Fibroblast of the aortic adventitia (primary cell): ENCODE results near the gene NEURL1B. TPM values are rescaled to one million over a fixed set of nuclear protein-coding genes. Genes with fewer than 3 reads are reported as not detected.

Experiments used
- DNase-seq: peaks from one replicate; pipeline ENCODE4 v3.0.0-alpha.2; 2010; ENCODE audit warnings: low read depth
- H3K4me3 ChIP-seq: 2 replicates; pipeline ENCODE4 v1.5.1; 2011; ENCODE audit warnings: low read depth, mild to moderate bottlenecking, control low read depth, low read length, moderate library complexity
- CTCF ChIP-seq: IDR thresholded peaks from 2 replicates; pipeline ENCODE4 v1.5.1; 2011; ENCODE audit warnings: mild to moderate bottlenecking, low read length, control low read depth, inconsistent platforms; ENCODE audit not compliant: insufficient read depth
- total RNA-seq: library from RNA; depleted of rRNA; stranded (reverse); fragments of >200 nt; gene quantifications from 2 replicates; pipeline ENCODE4 v1.2.3, GENCODE V29; 2012; ENCODE audit warnings: low replicate concordance

Gene NEURL1B
- total RNA-seq, 1 donor = 2.5 TPM

- no peak for TF ChIP-seq CTCF
- no peak for DNase-seq
- H3K4me3 ChIP-seq = no peak overlapping the region
These were observed 82.4 kb downstream of the NEURL1B start for GRCh38 chr5:172723508-172723907.

GRCh38 chr5:172724242-172725183, 83.5 kb downstream of the NEURL1B start:
- no peak for TF ChIP-seq CTCF
- no peak overlapping the region for H3K4me3 ChIP-seq
- no peak for DNase-seq

- no peak for DNase-seq
- no peak for TF ChIP-seq CTCF
- no peak overlapping the region for H3K4me3 ChIP-seq
These were observed 84.2 kb downstream of the NEURL1B start for GRCh38 chr5:172725273-172725672.

GRCh38 chr5:172725785-172726184, 84.7 kb downstream of the NEURL1B start:
- H3K4me3 ChIP-seq = no peak overlapping the region
- TF ChIP-seq CTCF = no peak
- no peak for DNase-seq

GRCh38 chr5:172726966-172727365, 85.9 kb downstream of the NEURL1B start:
- no peak overlapping the region for H3K4me3 ChIP-seq
- DNase-seq = no peak
- TF ChIP-seq CTCF = no peak

- no peak overlapping the region for H3K4me3 ChIP-seq
- TF ChIP-seq CTCF = no peak
- DNase-seq = no peak
These were observed 86.5 kb downstream of the NEURL1B start for GRCh38 chr5:172727551-172727950.
